Neural cell (in vitro differentiated cells): Measurements from ENCODE around the gene HMCES. TPM values are rescaled to one million over a fixed set of nuclear protein-coding genes. Genes with fewer than 3 reads are reported as not detected.

ENCODE experiments used
- H2AFZ ChIP-seq: fragments of 200-600, 300-800 bp; sonication (generic), shearing (Covaris generic); 2 replicates; pipeline ENCODE4 v1.6.0; 2014; ENCODE audit warnings: low read depth, mild to moderate bottlenecking, antibody characterized with exemption, low read length, moderate library complexity
- H3F3A ChIP-seq: fragments of 200-600 bp; shearing (Covaris generic); 2 replicates; pipeline ENCODE4 v1.6.1; 2016; ENCODE audit warnings: mild to moderate bottlenecking, moderate library complexity, mixed read lengths, antibody characterized with exemption, low read length; ENCODE audit not compliant: insufficient read depth, poor library complexity, severe bottlenecking
- H3K27ac ChIP-seq: fragments of 200-600, 300-800 bp; sonication (generic), shearing (Covaris generic); 2 replicates; pipeline ENCODE4 v1.5.1; 2014; ENCODE audit warnings: mild to moderate bottlenecking, low read length, moderate library complexity
- H3K27me3 ChIP-seq: fragments of 300-800, 200-600 bp; sonication (generic), shearing (Covaris generic); 2 replicates; pipeline ENCODE4 v1.6.0; 2014; ENCODE audit warnings: mild to moderate bottlenecking, low read depth, low read length, moderate library complexity; ENCODE audit not compliant: insufficient read depth
- H3K36me3 ChIP-seq: fragments of 300-800, 200-600 bp; sonication (generic), shearing (Covaris generic); 2 replicates; pipeline ENCODE4 v1.5.1; 2014; ENCODE audit warnings: mild to moderate bottlenecking, antibody characterized with exemption, low read length, moderate library complexity; ENCODE audit not compliant: insufficient read depth
- H3K4me2 ChIP-seq: fragments of 300-800, 200-600 bp; sonication (generic), shearing (Covaris generic); 2 replicates; pipeline ENCODE4 v1.6.0; 2014; ENCODE audit warnings: mild to moderate bottlenecking, low read length
- H3K4me3 ChIP-seq: fragments of 300-800, 200-600 bp; sonication (generic), shearing (Covaris generic); 2 replicates; pipeline ENCODE4 v1.5.1; 2014; ENCODE audit warnings: mild to moderate bottlenecking, low read length, moderate library complexity
- H3K79me2 ChIP-seq: fragments of 200-600 bp; shearing (Covaris generic); replicated peaks from 2 replicates; pipeline ENCODE4 v1.6.0; 2014; ENCODE audit warnings: mild to moderate bottlenecking, low read length, moderate library complexity; ENCODE audit not compliant: insufficient read depth
- H3K9ac ChIP-seq: fragments of 300-800, 200-600 bp; sonication (generic), shearing (Covaris generic); 2 replicates; pipeline ENCODE4 v1.6.1; 2016; ENCODE audit warnings: mild to moderate bottlenecking, low read length, mixed read lengths
- H3K9me2 ChIP-seq: fragments of 200-600 bp; shearing (Covaris generic); 2 replicates; pipeline ENCODE4 v1.6.1; 2016; ENCODE audit warnings: mild to moderate bottlenecking, low read length, mixed read lengths; ENCODE audit not compliant: insufficient read depth
- H3K9me3 ChIP-seq: fragments of 200-600, 300-800 bp; sonication (generic), shearing (Covaris generic); 2 replicates; pipeline ENCODE4 v1.6.1; 2016; ENCODE audit warnings: mild to moderate bottlenecking, mixed run types, low read length, moderate library complexity, mixed read lengths
- H4K20me1 ChIP-seq: fragments of 200-600 bp; shearing (Covaris generic); 2 replicates; pipeline ENCODE4 v1.6.1; 2016; ENCODE audit warnings: mild to moderate bottlenecking, mixed run types; ENCODE audit not compliant: insufficient read depth
- CTCF ChIP-seq: fragments of 450-650 bp; IDR thresholded peaks from 2 replicates; pipeline ENCODE4 v1.5.1; 2014; ENCODE audit warnings: antibody characterized with exemption, mild to moderate bottlenecking, moderate library complexity; ENCODE audit not compliant: poor library complexity, severe bottlenecking
- EP300 ChIP-seq: fragments of 450-650 bp; conservative IDR thresholded peaks from 2 replicates; pipeline ENCODE4 v1.6.1; 2014; ENCODE audit warnings: antibody characterized with exemption, mild to moderate bottlenecking, moderate library complexity; ENCODE audit not compliant: poor library complexity, severe bottlenecking
- EZH2 ChIP-seq: fragments of 200-600, 300-800 bp; shearing (Covaris generic), sonication (generic); IDR thresholded peaks from 2 replicates; pipeline ENCODE4 v1.6.1; 2014; ENCODE audit warnings: antibody characterized with exemption, low read length, borderline replicate concordance, mild to moderate bottlenecking; ENCODE audit not compliant: insufficient read depth, poor library complexity, severe bottlenecking
- MXI1 ChIP-seq: fragments of 450-650 bp; conservative IDR thresholded peaks from 2 replicates; pipeline ENCODE4 v1.6.1; 2014; ENCODE audit warnings: antibody characterized with exemption, mild to moderate bottlenecking; ENCODE audit not compliant: poor library complexity, severe bottlenecking
- POLR2AphosphoS5 ChIP-seq: IDR thresholded peaks from 2 replicates; pipeline ENCODE4 v1.6.1; 2012
- RAD21 ChIP-seq: fragments of 450-650 bp; conservative IDR thresholded peaks from 2 replicates; pipeline ENCODE4 v1.6.1; 2014; ENCODE audit warnings: antibody characterized with exemption, mild to moderate bottlenecking, moderate library complexity
- SMC3 ChIP-seq: fragments of 450-650 bp; conservative IDR thresholded peaks from 2 replicates; pipeline ENCODE4 v1.6.1; 2014; ENCODE audit warnings: antibody characterized with exemption, mild to moderate bottlenecking, moderate library complexity; ENCODE audit not compliant: poor library complexity
- TAF1 ChIP-seq: IDR thresholded peaks from 2 replicates; pipeline ENCODE4 v1.6.1; 2012; ENCODE audit warnings: low read depth
- polyA plus RNA-seq: library from polyadenylated mRNA; depleted of rRNA; stranded (reverse); fragments of >200 nt; gene quantifications from 2 replicates; pipeline ENCODE4 v1.2.3, GENCODE V29; 2014
- TF ChIP-seq, protein P1 (sequence below): IDR thresholded peaks from 2 replicates; pipeline ENCODE4 v1.6.1; 2012; ENCODE audit warnings: borderline replicate concordance

The HMCES gene
- polyA plus RNA-seq, 1 donor from 2014 or later = 23.0 TPM

- no peaks in the 10 kb centered on the region for H4K20me1 ChIP-seq
- TF ChIP-seq TAF1 (no peak), SMC3 (no peak), CTCF (no peak), POLR2AphosphoS5 (no peak), MXI1 (no peak), RAD21 (no peak), EP300 (no peak), EZH2 (no peak)
- TF ChIP-seq, protein P1, sequence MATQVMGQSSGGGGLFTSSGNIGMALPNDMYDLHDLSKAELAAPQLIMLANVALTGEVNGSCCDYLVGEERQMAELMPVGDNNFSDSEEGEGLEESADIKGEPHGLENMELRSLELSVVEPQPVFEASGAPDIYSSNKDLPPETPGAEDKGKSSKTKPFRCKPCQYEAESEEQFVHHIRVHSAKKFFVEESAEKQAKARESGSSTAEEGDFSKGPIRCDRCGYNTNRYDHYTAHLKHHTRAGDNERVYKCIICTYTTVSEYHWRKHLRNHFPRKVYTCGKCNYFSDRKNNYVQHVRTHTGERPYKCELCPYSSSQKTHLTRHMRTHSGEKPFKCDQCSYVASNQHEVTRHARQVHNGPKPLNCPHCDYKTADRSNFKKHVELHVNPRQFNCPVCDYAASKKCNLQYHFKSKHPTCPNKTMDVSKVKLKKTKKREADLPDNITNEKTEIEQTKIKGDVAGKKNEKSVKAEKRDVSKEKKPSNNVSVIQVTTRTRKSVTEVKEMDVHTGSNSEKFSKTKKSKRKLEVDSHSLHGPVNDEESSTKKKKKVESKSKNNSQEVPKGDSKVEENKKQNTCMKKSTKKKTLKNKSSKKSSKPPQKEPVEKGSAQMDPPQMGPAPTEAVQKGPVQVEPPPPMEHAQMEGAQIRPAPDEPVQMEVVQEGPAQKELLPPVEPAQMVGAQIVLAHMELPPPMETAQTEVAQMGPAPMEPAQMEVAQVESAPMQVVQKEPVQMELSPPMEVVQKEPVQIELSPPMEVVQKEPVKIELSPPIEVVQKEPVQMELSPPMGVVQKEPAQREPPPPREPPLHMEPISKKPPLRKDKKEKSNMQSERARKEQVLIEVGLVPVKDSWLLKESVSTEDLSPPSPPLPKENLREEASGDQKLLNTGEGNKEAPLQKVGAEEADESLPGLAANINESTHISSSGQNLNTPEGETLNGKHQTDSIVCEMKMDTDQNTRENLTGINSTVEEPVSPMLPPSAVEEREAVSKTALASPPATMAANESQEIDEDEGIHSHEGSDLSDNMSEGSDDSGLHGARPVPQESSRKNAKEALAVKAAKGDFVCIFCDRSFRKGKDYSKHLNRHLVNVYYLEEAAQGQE = no peak
These were observed 21.1 kb upstream of the HMCES start for GRCh38 chr3:129257609-129258008.

GRCh38 chr3:129259612-129260477 lies 18.8 kb upstream of the HMCES start:
- Histone ChIP-seq H3K9ac (no peak overlapping the region), H2AFZ (no peak overlapping the region), H3K9me2 (no peaks in the 10 kb centered on the region), H3K9me3 (no peaks in the 10 kb centered on the region), H3K36me3 (no peaks in the 10 kb centered on the region), H3K4me2 (no peak overlapping the region), H4K20me1 (no peaks in the 10 kb centered on the region), H3K79me2 (no peaks in the 10 kb centered on the region), H3K27ac (no peak overlapping the region), H3F3A (no peaks in the 10 kb centered on the region), H3K4me3 (no peak overlapping the region), H3K27me3 (no peaks in the 10 kb centered on the region)
- no peak for TF ChIP-seq CTCF
- TF ChIP-seq TAF1 = no peak
- no peak for TF ChIP-seq RAD21
- TF ChIP-seq, protein P1 = no peak
- TF ChIP-seq EZH2 = no peak

More at GRCh38 chr3:129257609-129258008, 21.1 kb upstream of the HMCES start:
- no peaks in the 10 kb centered on the region for H3K27me3 ChIP-seq
- H3K4me2 ChIP-seq = no peak overlapping the region
- H3K27ac ChIP-seq = no peak overlapping the region
- H3K9ac ChIP-seq = no peak overlapping the region
- H3K9me3 ChIP-seq = no peaks in the 10 kb centered on the region
- no peak overlapping the region for H2AFZ ChIP-seq
- no peak overlapping the region for H3K4me3 ChIP-seq
- H3K79me2 ChIP-seq = no peaks in the 10 kb centered on the region
- no peaks in the 10 kb centered on the region for H3F3A ChIP-seq
- no peaks in the 10 kb centered on the region for H3K36me3 ChIP-seq
- no peaks in the 10 kb centered on the region for H3K9me2 ChIP-seq
